ENCODE data around the gene PDLIM1. TPM values are rescaled to one million over a fixed set of nuclear protein-coding genes. Genes with fewer than 3 reads are reported as not detected.

The PDLIM1 gene
- total RNA-seq, 4 donors from 2014 or later = 71.4 to 112 (median 77.7) TPM

- no peak for TF ChIP-seq CTCF (IDR thresholded peaks at IDR 0.05)
- no peak for TF ChIP-seq POLR2A (IDR thresholded peaks at IDR 0.05)
- no peak for TF ChIP-seq EP300 (IDR thresholded peaks at IDR 0.05)
- no peak for TF ChIP-seq POLR2AphosphoS5 (IDR thresholded peaks at IDR 0.05)
- H3K4me1 ChIP-seq = peaks cover 71% of the 10 kb centered on the region
- H3K27ac ChIP-seq = peak overlapping the region; percentile 76
- WGBS = 66% methylated on average over 1 of the region's 1 CpG
- no peak for DNase-seq (ENCODE audit: low spot score in 2 of 2)
- H3K36me3 ChIP-seq = peaks cover 3% of the 10 kb centered on the region
- no peaks in the 10 kb centered on the region for H3K27me3 ChIP-seq
- H3K9me3 ChIP-seq = no peaks in the 10 kb centered on the region
- no peak overlapping the region for H3K4me3 ChIP-seq
Observed at GRCh38 chr10:95275726-95276366, 15.0 kb downstream of the PDLIM1 start.

GRCh38 chr10:95273393-95274312 is 17.1 kb downstream of the PDLIM1 start:
- Histone ChIP-seq H3K27ac (peak overlapping the region; percentile 86), H3K9me3 (no peaks in the 10 kb centered on the region), H3K36me3 (peaks cover 9% of the 10 kb centered on the region), H3K27me3 (no peaks in the 10 kb centered on the region), H3K4me3 (no peak overlapping the region), H3K4me1 (peaks cover 58% of the 10 kb centered on the region)
- WGBS = 37% methylated on average over 13 of the region's 13 CpGs
- TF ChIP-seq CTCF (IDR thresholded peaks at IDR 0.05) (no peak), POLR2AphosphoS5 (IDR thresholded peaks at IDR 0.05) (peak in 1 of 3 donors; percentile 50)
- peak in 1 of 2 donors; percentile 80 for DNase-seq (ENCODE audit: low spot score in 2 of 2)

- Histone ChIP-seq H3K27me3 (no peaks in the 10 kb centered on the region), H3K4me3 (no peak overlapping the region), H3K4me1 (peaks cover 36% of the 10 kb centered on the region), H3K9me3 (no peaks in the 10 kb centered on the region), H3K27ac (peak overlapping the region; percentile 71), H3K36me3 (peaks cover 17% of the 10 kb centered on the region)
- TF ChIP-seq EP300 (IDR thresholded peaks at IDR 0.05) (no peak), POLR2AphosphoS5 (IDR thresholded peaks at IDR 0.05) (peak in 2 of 3 donors; percentile 43 to 80)
- WGBS = 47% methylated on average over 12 of the region's 12 CpGs
- DNase-seq (ENCODE audit: low spot score in 2 of 2) = peak in 1 of 2 donors; percentile 70
Observed at GRCh38 chr10:95268438-95268837, 22.4 kb downstream of the PDLIM1 start.

- H3K4me3 ChIP-seq = no peak overlapping the region
- WGBS = 65% methylated on average over 3 of the region's 3 CpGs
- DNase-seq (ENCODE audit: low spot score in 2 of 2) = no peak
- no peak for TF ChIP-seq CTCF (IDR thresholded peaks at IDR 0.05)
- no peak for TF ChIP-seq POLR2AphosphoS5 (IDR thresholded peaks at IDR 0.05)
- no peak for TF ChIP-seq EP300 (IDR thresholded peaks at IDR 0.05)
- no peak for TF ChIP-seq POLR2A (IDR thresholded peaks at IDR 0.05)
- no peaks in the 10 kb centered on the region for H3K9me3 ChIP-seq
- H3K27me3 ChIP-seq = no peaks in the 10 kb centered on the region
- peaks cover 27% of the 10 kb centered on the region for H3K36me3 ChIP-seq
- H3K4me1 ChIP-seq = peaks cover 27% of the 10 kb centered on the region
- H3K27ac ChIP-seq = peak overlapping the region; percentile 71
Observed at GRCh38 chr10:95267251-95267650, 23.6 kb downstream of the PDLIM1 start.

- Histone ChIP-seq H3K4me3 (no peak overlapping the region), H3K27me3 (no peaks in the 10 kb centered on the region), H3K9me3 (no peaks in the 10 kb centered on the region), H3K4me1 (peaks cover 27% of the 10 kb centered on the region), H3K36me3 (peaks cover 31% of the 10 kb centered on the region), H3K27ac (peak overlapping the region; percentile 71)
- no peak for DNase-seq (ENCODE audit: low spot score in 2 of 2)
- no peak for TF ChIP-seq EP300 (IDR thresholded peaks at IDR 0.05)
- TF ChIP-seq CTCF (IDR thresholded peaks at IDR 0.05) = no peak
- TF ChIP-seq POLR2AphosphoS5 (IDR thresholded peaks at IDR 0.05) = peak; percentile 27 to 54 (median 52)
- no peak for TF ChIP-seq POLR2A (IDR thresholded peaks at IDR 0.05)
- WGBS = 21% methylated on average over 1 of the region's 1 CpG
Observed at GRCh38 chr10:95266674-95267095, 24.1 kb downstream of the PDLIM1 start.
